IPS-18c (cell line): Measurements from ENCODE around the gene VARS1.

Source experiments
- H3K4me3 ChIP-seq: 2 replicates; pipeline ENCODE4 v1.7.0; 2013; ENCODE audit warnings: low read depth, mild to moderate bottlenecking, low read length, moderate library complexity; ENCODE audit not compliant: insufficient read depth
- H3K9me3 ChIP-seq: one replicate; pipeline ENCODE4 v1.6.1; 2013; ENCODE audit warnings: mild to moderate bottlenecking, low read length, moderate library complexity; ENCODE audit not compliant: control insufficient read depth, insufficient read depth

Gene VARS1

GRCh38 chr6:31765910-31766794, 29.4 kb downstream of the VARS1 start:
- Histone ChIP-seq H3K9me3 (no peaks in the 10 kb centered on the region), H3K4me3 (no peak overlapping the region; the same call in 1 of the 2 replicates)

GRCh38 chr6:31765559-31765909, 30.0 kb downstream of the VARS1 start:
- Histone ChIP-seq H3K9me3 (no peaks in the 10 kb centered on the region), H3K4me3 (no peak overlapping the region)

GRCh38 chr6:31764198-31764597, 31.4 kb downstream of the VARS1 start:
- no peaks in the 10 kb centered on the region for H3K9me3 ChIP-seq
- no peak overlapping the region for H3K4me3 ChIP-seq

GRCh38 chr6:31763619-31763940, 32.0 kb downstream of the VARS1 start:
- no peak overlapping the region for H3K4me3 ChIP-seq
- H3K9me3 ChIP-seq = no peaks in the 10 kb centered on the region

GRCh38 chr6:31762878-31763618, 32.5 kb downstream of the VARS1 start:
- no peak overlapping the region for H3K4me3 ChIP-seq
- H3K9me3 ChIP-seq = no peaks in the 10 kb centered on the region

GRCh38 chr6:31762356-31762755, 33.2 kb downstream of the VARS1 start, which contains the start of gene SAPCD1:
SAPCD1 (plus strand) TSS chr6:31762656; CDS start chr6:31763055, 399 bp downstream.
- Histone ChIP-seq H3K9me3 (no peaks in the 10 kb centered on the region), H3K4me3 (no peak within 1 kb of the TSS)

- Histone ChIP-seq H3K4me3 (no peak overlapping the region), H3K9me3 (no peaks in the 10 kb centered on the region)
Measured at GRCh38 chr6:31761343-31761742, 34.2 kb downstream of the VARS1 start.

- Histone ChIP-seq H3K4me3 (no peak overlapping the region), H3K9me3 (no peaks in the 10 kb centered on the region)
Measured at GRCh38 chr6:31760790-31761189, 34.8 kb downstream of the VARS1 start.

GRCh38 chr6:31758281-31758680, 37.3 kb downstream of the VARS1 start:
- H3K4me3 ChIP-seq = no peak overlapping the region
- no peaks in the 10 kb centered on the region for H3K9me3 ChIP-seq

- Histone ChIP-seq H3K9me3 (no peaks in the 10 kb centered on the region), H3K4me3 (no peak overlapping the region)
Measured at GRCh38 chr6:31752739-31753319, 42.7 kb downstream of the VARS1 start.

- Histone ChIP-seq H3K9me3 (no peaks in the 10 kb centered on the region), H3K4me3 (no peak overlapping the region)
Measured at GRCh38 chr6:31750411-31751022, 45.0 kb downstream of the VARS1 start.

GRCh38 chr6:31749301-31750036, 46.1 kb downstream of the VARS1 start:
- no peaks in the 10 kb centered on the region for H3K9me3 ChIP-seq

More at GRCh38 chr6:31749301-31750036, 46.1 kb downstream of the VARS1 start:
- no peak overlapping the region for H3K4me3 ChIP-seq
